ENCODE results near the gene STIP1. TPM values are rescaled to one million over a fixed set of nuclear protein-coding genes. Genes with fewer than 3 reads are reported as not detected.
A peak's percentile ranks its signal among the peaks of the same experiment; 100 is the strongest.

The STIP1 gene
- total and polyA plus RNA-seq, 2 of the 8 experiments (the other 6 are each of a cell fraction or from before 2014, with no cell fraction given) = 140 to 329 TPM

DNA sequence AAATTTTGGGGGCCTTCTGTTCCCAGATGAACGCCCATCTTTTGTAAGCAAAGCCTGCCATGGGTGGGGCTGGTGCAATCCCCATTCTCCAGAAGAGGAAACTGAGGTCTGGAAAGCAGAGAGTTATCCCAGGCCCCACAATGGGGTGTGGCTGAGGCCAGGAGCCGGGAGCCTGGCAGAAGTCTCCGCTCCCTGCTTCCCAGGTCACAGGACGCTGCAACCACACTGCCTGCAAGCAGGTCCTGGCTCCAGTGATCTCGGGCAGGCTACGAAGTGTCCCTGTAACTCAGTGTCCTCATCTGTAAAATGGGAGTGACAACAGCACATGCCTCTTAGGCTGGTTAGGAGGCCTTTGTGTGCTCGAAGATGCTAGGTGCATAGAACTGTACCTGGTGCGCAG is 67.1 kb downstream of the STIP1 start:
- Histone ChIP-seq H3K18ac (ENCODE audit: extremely low read depth, low read length) (no peak overlapping the region; the same call in 1 of the 2 replicates), H3K4me2 (ENCODE audit: insufficient read depth in 1 of 2, low read depth in 2 of 2, low read length in 2 of 2) (peak overlapping the region; percentile 73 to 88), H3K4me1 (replicated peaks in 1 of 4; ENCODE audit: control insufficient read depth in 3 of 4, insufficient read depth in 4 of 4, low read length in 3 of 4) (peaks cover 0 to 35% (median 31%) of the 10 kb centered on the region in 4 experiments; a peak in 6 of 7 replicates), H3K27me3 (replicated peaks in 1 of 4; ENCODE audit: control insufficient read depth in 3 of 4, extremely low read depth in 1 of 4, insufficient read depth in 3 of 4, low read length in 3 of 4) (no peaks in the 10 kb centered on the region), H3K4me3 (ENCODE audit: extremely low read depth in 1 of 4, insufficient read depth in 2 of 4, low read depth in 3 of 4, low read length in 4 of 4) (peak overlapping the region in 3 of 4 experiments; percentile 74 to 86 (median 77); a peak in 6 of 8 replicates), H4K20me1 (replicated peaks in 1 of 2; ENCODE audit: control insufficient read depth in 1 of 2, insufficient read depth in 2 of 2, low read length in 2 of 2) (peaks cover 6 to 19% of the 10 kb centered on the region in 2 experiments), H2AK5ac (ENCODE audit: low read depth, low read length) (0 out of 2 replicates have a peak overlapping the region, but pooled peaks have one; percentile 54), H3K36me3 (ENCODE audit: control insufficient read depth in 2 of 4, insufficient read depth in 4 of 4, low read length in 3 of 4) (peaks cover 8 to 31% (median 17%) of the 10 kb centered on the region in 4 experiments), H2BK15ac (ENCODE audit: low read length) (no peak overlapping the region), H3K56ac (replicated peaks; ENCODE audit: insufficient read length, low read depth, low read length) (no peak overlapping the region), H4K5ac (ENCODE audit: insufficient read length, low read depth, low read length) (no peak overlapping the region), H4K91ac (replicated peaks; ENCODE audit: insufficient read length, low read length) (no peak overlapping the region), H3K9me3 (ENCODE audit: insufficient read depth in 2 of 2, low read depth in 1 of 2, low read length in 1 of 2) (no peaks in the 10 kb centered on the region), H2BK5ac (ENCODE audit: low read depth, low read length) (no peak overlapping the region), H2BK20ac (ENCODE audit: low read length) (no peak overlapping the region; the same call in 1 of the 2 replicates), H3K79me2 (ENCODE audit: control insufficient read depth in 1 of 2, insufficient read depth in 2 of 2, low read length in 2 of 2) (peaks cover 0 to 23% of the 10 kb centered on the region in 2 experiments; a peak in 1 of 4 replicates), H3K9ac (replicated peaks in 1 of 4; ENCODE audit: extremely low read depth in 1 of 4, low read depth in 3 of 4, low read length in 3 of 4) (peak overlapping the region in 1 of 4 experiments; percentile 10; a peak in 2 of 7 replicates), H2BK12ac (ENCODE audit: low read depth, low read length) (peak overlapping the region; percentile 60; the same call in 1 of the 2 replicates), H2BK120ac (replicated peaks; ENCODE audit: low read depth, low read length) (no peak overlapping the region), H3K27ac (ENCODE audit: low read depth, low read length) (no peak overlapping the region), H3K23me2 (ENCODE audit: low read depth, low read length) (peaks cover 10% of the 10 kb centered on the region; the same call in 1 of the 2 replicates), H3K4ac (replicated peaks; ENCODE audit: insufficient read length, low read depth, low read length) (no peak overlapping the region), H2AFZ (ENCODE audit: low read length) (no peak overlapping the region), H4K8ac (ENCODE audit: extremely low read depth, insufficient read depth, low read length) (no peak overlapping the region), H3K79me1 (ENCODE audit: low read depth, low read length) (peaks cover 2% of the 10 kb centered on the region; the same call in 1 of the 2 replicates), H3K23ac (ENCODE audit: insufficient read length) (no peak overlapping the region), H3K14ac (ENCODE audit: insufficient read length) (no peak overlapping the region)
- FAIRE-seq (no peak), DNase-seq (ENCODE audit: low read depth in 1 of 2, low spot score in 2 of 2) (no peak)
- no peak for TF ChIP-seq CHD2 (IDR thresholded peaks at IDR 0.05; ENCODE audit: low read length)
- TF ChIP-seq SAP30 (IDR thresholded peaks at IDR 0.05; ENCODE audit: insufficient read depth, insufficient replicate concordance, low read length) = no peak
- peak; percentile 37; the same call in 1 of the 2 replicates for TF ChIP-seq KDM1A (IDR thresholded peaks at IDR 0.05; ENCODE audit: borderline replicate concordance, low read length)
- WGBS, 2 experiments (ENCODE audit: extremely low coverage in 1 of 2, insufficient coverage in 1 of 2, insufficient read length in 1 of 2, insufficient replicate concordance in 2 of 2, low coverage in 1 of 2, low lambda C conversion rate in 2 of 2, missing lambda C conversion rate in 1 of 2) = 86% methylated on average over 8 of the region's 8 CpGs; no CpG with 5 or more reads in 1 of the 2 experiments
- CTCF ChIA-PET (ENCODE audit: partially characterized antibody) = interaction anchor here (0.8 to 10.0 kb wide), 6 partner anchors 13 to 102 kb away, joined by 3 to 102 read pairs (median 4); no protein-coding TSS in a partner anchor
- POLR2A ChIA-PET (ENCODE audit: partially characterized antibody) = interaction anchor here (3.9 to 13.1 kb wide), 5 partner anchors 9 to 19 kb away, joined by 36 to 352 read pairs (median 101); partner anchors contain the start of genes DNAJC4, FKBP2, PPP1R14B and VEGFB

All from H1 (cell line).